CD1c-positive myeloid dendritic cell (primary cell): ENCODE data around the gene HOXB1.
A peak's percentile ranks its signal among the peaks of the same experiment; 100 is the strongest.
"Not testable (repeated sequence)": the region's sequence is repeated elsewhere in the genome, so short reads cannot be mapped to it uniquely, and the experiment has no call there.

Source experiments
- DNase-seq: peaks from one replicate; pipeline ENCODE4 v3.0.0-alpha.2; 2016; ENCODE audit errors: extremely low spot score

HOXB1 gene

GRCh38 chr17:48543107-48543853 is 12.5 kb upstream of the HOXB1 start:
- DNase-seq: peak; percentile 37

- DNase-seq: no peak
Observed at GRCh38 chr17:48542698-48543106, 11.9 kb upstream of the HOXB1 start.

DNA sequence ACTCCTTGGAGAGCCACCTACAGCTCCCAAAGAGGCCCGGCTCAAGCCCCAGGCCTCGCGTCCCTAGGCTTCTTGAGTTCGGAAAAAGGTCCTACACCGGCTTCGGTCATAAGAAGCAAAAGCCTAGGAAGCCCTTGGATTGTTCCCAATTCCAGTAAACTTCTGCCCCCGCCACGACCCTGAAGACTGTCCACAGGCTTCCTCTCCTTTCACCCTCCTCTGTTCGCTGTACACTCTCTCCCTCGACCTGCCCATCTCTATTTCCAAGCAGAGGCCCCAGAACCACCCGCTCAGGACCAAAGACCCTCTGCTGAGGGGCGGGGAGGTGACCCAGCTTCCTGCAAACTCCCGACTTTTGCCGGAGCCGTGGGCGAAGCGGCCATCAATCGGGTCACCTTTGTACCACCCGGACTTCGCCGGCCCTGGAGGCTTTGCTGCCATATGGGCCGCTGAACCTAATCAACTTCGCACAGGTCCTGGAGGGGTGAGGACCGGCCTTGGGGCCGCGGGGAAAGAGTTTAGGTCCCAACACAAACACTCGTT is 11.4 kb upstream of the HOXB1 start:
- no peak for DNase-seq

DNA sequence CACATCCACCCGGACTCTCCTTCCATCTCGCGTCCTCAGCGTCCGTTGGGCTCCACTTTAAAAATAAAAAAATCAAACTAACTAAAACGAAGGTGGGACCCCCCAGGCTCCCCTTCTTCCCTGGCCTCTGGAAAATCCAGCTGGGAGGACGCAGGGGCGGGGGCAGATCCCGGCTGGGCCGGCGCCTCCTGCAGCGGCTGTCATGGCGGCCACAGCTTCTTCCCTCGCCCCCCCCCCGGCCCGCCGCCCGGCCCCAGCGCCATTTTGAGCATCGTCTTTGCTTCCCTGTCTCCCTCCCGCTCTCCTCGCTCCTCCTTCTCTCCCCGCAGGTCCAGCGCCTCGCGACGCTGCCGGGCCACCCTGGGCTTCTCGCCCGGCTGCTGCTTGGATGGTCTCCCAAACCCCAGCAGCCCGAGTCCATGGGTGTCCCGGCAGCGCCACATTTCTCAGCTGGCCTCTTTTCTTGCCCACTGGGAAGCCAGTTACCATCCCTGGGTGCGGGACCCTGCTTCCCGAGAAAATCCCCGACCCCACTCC is 10.8 kb upstream of the HOXB1 start:
- DNase-seq: peak; percentile 24

DNA sequence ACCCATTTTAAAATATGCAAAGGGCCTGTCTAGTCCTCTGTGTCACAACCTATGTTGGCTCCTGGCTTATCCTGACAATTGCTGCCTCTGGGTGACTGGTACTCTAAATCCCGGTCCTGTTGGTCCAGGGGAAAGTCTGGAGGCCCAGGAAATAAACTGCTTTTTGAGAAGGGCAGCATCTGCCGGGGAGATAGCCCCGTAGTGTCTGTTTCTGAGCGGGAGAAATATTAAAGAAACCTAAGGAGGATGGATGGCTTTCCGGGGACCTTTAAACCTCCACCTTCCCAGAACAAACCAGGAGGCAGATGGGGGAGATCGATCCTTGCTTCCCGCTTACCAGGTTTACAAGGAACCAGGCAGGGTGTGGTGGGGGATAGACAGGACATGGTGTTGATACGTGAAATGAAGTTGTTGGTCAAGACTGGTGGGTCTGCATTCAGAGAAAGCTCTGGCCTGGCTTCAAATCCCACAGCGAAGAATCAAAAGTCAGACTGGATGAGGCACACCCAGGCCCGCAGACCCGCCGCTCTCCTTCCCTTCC is 10.3 kb upstream of the HOXB1 start:
- DNase-seq: no peak

- DNase-seq: no peak
Observed at GRCh38 chr17:48540213-48540612, 9.4 kb upstream of the HOXB1 start.

DNA sequence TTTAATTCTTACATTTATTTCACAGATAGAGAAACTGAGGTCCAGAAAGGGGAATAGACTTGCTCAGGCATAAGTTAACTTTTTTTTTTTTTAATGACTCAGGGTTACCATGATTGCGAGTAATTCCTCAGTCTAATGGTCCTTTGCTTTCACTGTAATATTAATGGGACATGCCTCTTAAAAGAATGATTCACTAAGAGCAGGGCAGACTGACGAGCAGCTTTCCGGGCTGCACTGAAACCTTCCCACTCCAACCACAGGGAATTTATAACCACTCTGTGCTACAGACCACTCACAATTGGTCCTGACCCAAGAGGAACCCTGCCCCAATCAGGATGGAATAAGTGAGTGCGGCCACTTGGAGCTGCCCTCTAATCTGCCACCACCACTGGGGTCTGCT is 8.4 kb upstream of the HOXB1 start:
- no peak for DNase-seq

DNA sequence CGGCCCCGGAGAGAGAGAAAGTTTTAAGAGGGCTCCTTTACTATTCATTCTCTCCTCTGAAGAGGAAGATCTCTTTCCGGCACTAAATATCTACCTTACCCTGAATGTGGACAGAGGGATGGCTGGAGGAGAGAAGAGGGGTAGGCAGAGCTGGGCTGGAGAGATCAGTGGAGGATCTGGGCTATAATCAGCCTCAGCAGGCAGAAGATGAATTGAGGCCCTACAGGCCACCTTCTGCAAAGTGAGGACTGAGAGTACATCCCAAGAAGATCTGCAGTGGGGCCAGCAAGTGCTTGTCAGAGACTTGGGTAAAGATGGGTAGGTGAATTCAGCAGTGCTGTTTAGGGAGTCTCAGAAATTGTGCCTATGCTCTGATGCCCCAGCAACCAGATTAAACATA is 6.5 kb upstream of the HOXB1 start:
- DNase-seq: no peak

DNA sequence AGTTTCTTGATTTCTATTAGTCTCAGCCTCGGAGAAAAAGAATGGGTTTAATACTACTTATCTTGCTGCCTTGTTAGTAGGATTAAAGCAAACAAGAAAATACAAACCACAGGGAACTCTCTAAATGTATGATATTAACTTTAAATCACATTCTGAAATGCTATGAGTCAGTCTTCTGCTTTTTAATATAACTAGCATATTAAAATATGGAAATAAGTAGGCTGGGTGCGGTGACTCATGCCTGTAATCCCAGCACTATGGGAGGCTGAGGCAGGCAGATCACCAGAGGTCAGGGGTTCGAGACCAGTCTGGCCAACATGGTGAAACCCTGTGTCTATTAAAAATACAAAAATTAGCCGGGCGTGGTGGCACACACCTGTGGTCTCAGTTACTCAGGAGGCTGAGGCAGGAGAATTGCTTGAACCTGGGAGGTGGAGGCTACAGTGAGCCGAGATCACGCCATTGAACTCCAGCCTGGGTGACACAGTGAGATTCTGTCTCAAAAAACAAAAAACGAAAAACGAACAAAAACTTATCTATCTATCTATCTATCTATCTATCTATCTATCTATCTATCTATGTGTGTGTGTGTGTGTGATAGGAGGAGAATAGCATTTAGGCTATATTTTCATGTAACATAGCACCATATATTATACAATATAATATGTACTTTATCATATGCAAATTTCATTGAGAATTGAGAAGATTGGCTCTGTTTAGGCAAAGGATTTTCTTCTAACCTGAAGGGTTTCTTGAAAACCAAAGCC is 5.2 kb upstream of the HOXB1 start:
- not testable (repeated sequence) for DNase-seq

DNA sequence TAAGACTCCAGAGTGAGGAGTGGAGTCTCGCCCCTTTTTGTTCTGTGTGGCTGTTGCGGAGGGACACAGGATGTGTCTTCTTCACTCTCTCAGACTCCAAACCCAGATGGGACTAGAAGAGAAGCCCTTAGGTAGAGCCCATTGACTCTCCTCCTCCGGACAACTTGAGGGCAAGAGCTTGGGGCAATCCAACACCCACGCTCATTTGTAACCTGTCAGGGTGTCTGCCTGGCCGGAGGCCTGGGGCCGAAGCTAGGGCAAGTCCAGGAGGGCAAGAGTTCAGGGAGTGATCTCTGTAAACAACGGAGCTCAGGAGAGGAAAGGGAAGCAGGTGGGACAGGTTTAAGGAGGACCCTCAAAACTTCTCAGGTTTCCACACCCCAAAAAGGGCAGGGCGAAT is 1.4 kb upstream of the HOXB1 start:
- no peak for DNase-seq

GRCh38 chr17:48530208-48530886 is 464 bp downstream of the HOXB1 start:
- no peak for DNase-seq

- DNase-seq: no peak
Observed at GRCh38 chr17:48529683-48530009, 1.2 kb downstream of the HOXB1 start.

DNA sequence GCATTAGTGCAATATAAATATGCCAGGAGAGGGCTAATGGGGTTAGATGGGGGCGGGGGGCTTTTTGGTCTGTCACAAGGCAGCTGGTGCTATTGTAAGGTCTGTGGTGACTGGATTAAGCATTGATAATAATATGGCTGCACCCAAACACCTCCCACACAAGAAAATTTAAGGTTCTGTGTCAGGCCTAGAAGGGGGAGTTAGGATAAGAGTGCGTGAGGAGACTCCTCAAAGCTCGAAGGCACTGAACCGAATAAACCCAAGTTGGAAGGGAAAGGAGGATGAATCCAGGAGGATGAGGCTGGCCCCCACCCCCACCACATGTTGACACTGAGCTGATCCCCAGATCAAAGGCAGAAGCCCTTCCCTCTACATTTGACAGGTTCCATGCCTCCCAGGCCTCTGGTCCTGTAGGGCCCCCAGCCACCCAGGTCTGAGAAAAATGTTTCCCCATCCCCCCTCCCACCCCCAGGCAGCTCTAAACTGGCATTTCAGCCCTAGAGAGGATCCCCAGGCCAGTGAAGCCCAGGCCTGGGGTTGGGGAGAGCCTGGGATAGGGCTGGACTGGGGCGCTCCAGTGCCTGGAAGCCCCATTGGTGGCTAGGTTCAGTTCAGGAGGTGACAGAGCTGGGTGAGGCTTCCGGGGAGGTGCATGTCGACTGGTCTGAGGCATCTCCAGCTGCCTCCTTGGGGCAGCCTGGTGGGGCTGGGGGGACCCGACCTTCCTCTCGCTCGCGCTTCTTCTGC is 1.7 kb downstream of the HOXB1 start:
- no peak for DNase-seq

- no peak for DNase-seq
Observed at GRCh38 chr17:48528153-48528935, 2.5 kb downstream of the HOXB1 start.

DNA sequence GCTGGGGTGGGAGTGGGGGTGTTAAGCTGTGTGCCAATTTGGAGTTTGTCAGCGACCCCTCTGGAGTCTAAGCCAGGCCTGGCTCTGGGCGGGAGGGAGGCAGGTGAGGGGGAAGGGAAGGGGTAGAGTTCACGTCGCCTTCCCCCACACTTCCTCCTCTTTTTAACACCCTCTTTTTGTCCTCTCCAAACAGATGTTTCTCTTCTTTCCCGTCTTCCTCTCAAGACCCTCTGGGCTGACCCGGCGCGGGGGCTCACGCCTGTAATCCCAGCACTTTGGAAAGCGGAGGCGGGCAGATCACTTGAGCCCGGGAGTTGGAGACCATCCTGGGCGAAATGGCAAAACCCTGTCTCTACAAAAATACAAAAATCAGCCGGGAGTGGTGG is 3.3 kb downstream of the HOXB1 start:
- DNase-seq: no peak

GRCh38 chr17:48526608-48527546 is 3.9 kb downstream of the HOXB1 start:
- no peak for DNase-seq

- DNase-seq: no peak
Observed at GRCh38 chr17:48523010-48523409, 7.8 kb downstream of the HOXB1 start.

DNA sequence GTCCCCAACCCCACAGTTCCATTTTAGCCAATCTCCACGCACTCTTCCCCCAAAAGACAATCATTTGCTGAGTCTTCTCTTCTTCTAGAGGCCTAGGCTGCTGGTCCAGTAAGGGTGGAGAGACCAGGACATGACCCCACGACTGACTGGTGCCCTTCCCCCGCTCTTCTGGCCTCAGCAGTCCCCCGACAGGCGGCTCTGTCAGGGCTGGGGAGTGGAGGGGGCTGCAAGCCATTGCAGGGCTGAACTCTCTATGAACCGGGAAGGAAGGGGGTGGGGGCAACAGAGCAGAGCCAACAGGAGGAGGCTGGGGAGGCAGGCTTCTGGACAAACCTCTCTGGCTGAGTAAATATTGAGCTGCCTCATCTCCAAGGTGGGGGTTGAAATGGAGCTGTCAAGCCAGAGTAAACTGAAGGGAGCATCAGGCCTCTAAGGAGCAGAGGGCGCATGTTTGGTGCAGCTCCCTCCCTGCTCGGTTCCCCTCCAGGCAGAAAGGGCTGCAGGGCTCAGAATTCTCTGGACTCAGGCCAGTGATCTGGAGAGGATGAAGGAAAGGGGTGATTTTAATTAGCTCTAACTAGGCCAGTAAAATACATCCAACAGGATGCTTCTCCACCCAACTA is 8.7 kb downstream of the HOXB1 start:
- no peak for DNase-seq

DNA sequence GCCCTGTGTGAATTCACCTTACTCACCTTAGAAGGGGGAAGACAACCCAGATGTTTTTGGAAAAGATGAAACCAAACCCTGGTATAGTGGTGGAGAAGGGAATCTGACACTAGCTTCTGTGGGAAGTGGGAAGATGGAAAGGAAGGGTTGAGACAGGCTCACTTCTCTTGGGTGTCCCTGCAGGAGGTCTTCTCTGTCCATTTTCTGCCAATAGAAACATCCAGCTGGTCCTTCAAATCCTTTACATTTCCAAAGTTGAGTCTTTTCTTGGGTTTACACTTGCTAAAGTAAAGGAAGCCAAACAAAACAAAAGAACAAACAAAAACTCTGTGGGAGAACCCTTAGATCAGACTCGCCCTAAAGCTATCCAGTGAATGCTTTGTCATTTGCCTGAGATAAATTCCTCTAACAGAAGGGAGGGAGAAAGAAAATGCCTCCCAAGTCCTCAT is 10.2 kb downstream of the HOXB1 start:
- DNase-seq: no peak
